ENCODE results near the gene FAM107B. TPM values are rescaled to one million over a fixed set of nuclear protein-coding genes. Genes with fewer than 3 reads are reported as not detected.
A peak's percentile ranks its signal among the peaks of the same experiment; 100 is the strongest.

The FAM107B gene
- total and polyA plus RNA-seq, 8 donors, result 22.6 to 105 (median 54.5) TPM

- Histone ChIP-seq H3K36me3 (no peaks in the 10 kb centered on the region), H3K4me3 (no peak overlapping the region), H3K27me3 (no peaks in the 10 kb centered on the region), H3K27ac (peak overlapping the region in 1 of 4 donors; percentile 44), H3K4me1 (peaks cover 4 to 55% (median 24%) of the 10 kb centered on the region in 3 donors), H3K9me3 (no peaks in the 10 kb centered on the region)
- WGBS, 2 donors, result 70 to 73% methylated on average over 5 of the region's 5 CpGs
- intact Hi-C loops (cut with DNase I), result loop anchor here in 1 of 3 donors (10.0 kb wide), 1 partner anchor 284 kb away; no protein-coding TSS in a partner anchor
- ATAC-seq, result no peak
- no peak for DNase-seq
- TF ChIP-seq CTCF (IDR thresholded peaks at IDR 0.05), result no peak
- no peak for FAIRE-seq
Measured at GRCh38 chr10:14540611-14541010, 234.1 kb downstream of the FAM107B start.

GRCh38 chr10:14540062-14540461 is 234.6 kb downstream of the FAM107B start:
- H3K4me3 ChIP-seq, result no peak overlapping the region
- no peaks in the 10 kb centered on the region for H3K9me3 ChIP-seq
- intact Hi-C loops (cut with DNase I), result loop anchor here in 1 of 3 donors (10.0 kb wide), 1 partner anchor 285 kb away; no protein-coding TSS in a partner anchor
- WGBS, 2 donors, result 67 to 68% methylated on average over 3 of the region's 3 CpGs
- H3K27me3 ChIP-seq, result no peaks in the 10 kb centered on the region
- H3K36me3 ChIP-seq, result no peaks in the 10 kb centered on the region
- H3K27ac ChIP-seq, result peak overlapping the region in 2 of 4 donors; percentile 20 to 44
- peak in 2 of 4 donors; percentile 30 to 32 for ATAC-seq
- FAIRE-seq, result no peak
- TF ChIP-seq CTCF (IDR thresholded peaks at IDR 0.05), result no peak
- DNase-seq, result no peak
- peaks cover 4 to 50% (median 24%) of the 10 kb centered on the region in 3 donors for H3K4me1 ChIP-seq

- no peak for TF ChIP-seq CTCF (IDR thresholded peaks at IDR 0.05)
- no peaks in the 10 kb centered on the region for H3K9me3 ChIP-seq
- ATAC-seq, result no peak
- H3K27ac ChIP-seq, result peak overlapping the region in 1 of 4 donors; percentile 44
- no peaks in the 10 kb centered on the region for H3K36me3 ChIP-seq
- no peak overlapping the region for H3K4me3 ChIP-seq
- H3K27me3 ChIP-seq, result no peaks in the 10 kb centered on the region
- intact Hi-C loops (cut with DNase I), result no loop called here
- no peak for FAIRE-seq
- no peak for DNase-seq
- peaks cover 4 to 54% (median 20%) of the 10 kb centered on the region in 3 donors for H3K4me1 ChIP-seq
Measured at GRCh38 chr10:14539176-14539575, 235.5 kb downstream of the FAM107B start.

- H3K27ac ChIP-seq, result peak overlapping the region in 2 of 4 donors; percentile 48 to 87
- no peaks in the 10 kb centered on the region for H3K36me3 ChIP-seq
- no peaks in the 10 kb centered on the region for H3K27me3 ChIP-seq
- ATAC-seq (peak in 3 of 4 donors; percentile 20 to 49 (median 28)), DNase-seq (peak in 5 of 6 donors; percentile 54 to 75 (median 69)), FAIRE-seq (no peak)
- WGBS, 2 donors, result 65 to 75% methylated on average over 21 of the region's 21 CpGs
- no peaks in the 10 kb centered on the region for H3K9me3 ChIP-seq
- H3K4me3 ChIP-seq, result no peak overlapping the region
- H3K4me1 ChIP-seq, result peaks cover 12 to 58% (median 18%) of the 10 kb centered on the region in 3 donors
- peak in 3 of 4 donors; percentile 17 to 39 (median 21) for TF ChIP-seq CTCF (IDR thresholded peaks at IDR 0.05)
- intact Hi-C loops (cut with DNase I), result no loop called here
Measured at GRCh38 chr10:14536241-14537213, 238.2 kb downstream of the FAM107B start.

Data from pancreas (tissue), 10 donors.